ENCODE data around the gene KIF17. TPM values are rescaled to one million over a fixed set of nuclear protein-coding genes. Genes with fewer than 3 reads are reported as not detected.

The KIF17 gene
- total RNA-seq, 2 experiments from 2014 or later: 0.25 TPM; not detected in 1

- DNase-seq (no peak), ATAC-seq (no peak)
- Mint-ChIP-seq H3K27me3 (peaks cover 5% of the 10 kb centered on the region), H3K27ac (no peak overlapping the region), H3K9me3 (ENCODE audit: low read depth) (no peaks in the 10 kb centered on the region), H3K36me3 (ENCODE audit: low read depth) (no peaks in the 10 kb centered on the region), H3K4me1 (peaks cover 3% of the 10 kb centered on the region), H3K4me3 (no peak overlapping the region)
- POLR2A ChIA-PET: no interaction called here
- CTCF ChIA-PET: interaction anchor here (0.6 kb wide), 1 partner anchor 203 kb away, joined by 3 read pairs; no protein-coding TSS in a partner anchor
- intact Hi-C loops (cut with DNase I, micrococcal nuclease): no loop called here
These were observed 100.8 kb downstream of the KIF17 start for GRCh38 chr1:20616847-20617487.

GRCh38 chr1:20615946-20616846 lies 101.6 kb downstream of the KIF17 start:
- no peak overlapping the region for H3K27ac Mint-ChIP-seq
- H3K9me3 Mint-ChIP-seq (ENCODE audit: low read depth): no peaks in the 10 kb centered on the region
- ATAC-seq: no peak
- POLR2A ChIA-PET: no interaction called here
- H3K4me3 Mint-ChIP-seq: no peak overlapping the region
- peaks cover 3% of the 10 kb centered on the region for H3K4me1 Mint-ChIP-seq
- H3K36me3 Mint-ChIP-seq (ENCODE audit: low read depth): no peaks in the 10 kb centered on the region
- DNase-seq: no peak
- H3K27me3 Mint-ChIP-seq: peaks cover 5% of the 10 kb centered on the region
- CTCF ChIA-PET: interaction anchor here (0.6 kb wide), 2 partner anchors 204 to 1658 kb away, joined by 3 read pairs; no protein-coding TSS in a partner anchor
- intact Hi-C loops (cut with DNase I, micrococcal nuclease): no loop called here

- DNase-seq: no peak
- Mint-ChIP-seq H3K27ac (no peak overlapping the region), H3K4me1 (peaks cover 3% of the 10 kb centered on the region), H3K27me3 (peaks cover 5% of the 10 kb centered on the region), H3K9me3 (ENCODE audit: low read depth) (no peaks in the 10 kb centered on the region), H3K4me3 (no peak overlapping the region), H3K36me3 (ENCODE audit: low read depth) (no peaks in the 10 kb centered on the region)
- ChIA-PET CTCF (no interaction called here), POLR2A (interaction anchor here (0.5 kb wide), 1 partner anchor 35 kb away, joined by 3 read pairs; no protein-coding TSS in a partner anchor)
- ATAC-seq: no peak
- intact Hi-C loops (cut with DNase I, micrococcal nuclease): no loop called here
These were observed 103.7 kb downstream of the KIF17 start for GRCh38 chr1:20614131-20614579.

Other genes starting within 250 kb of the KIF17 start
- gene CAMK2N1, start 231.8 kb downstream of the KIF17 start, total RNA-seq: under 1 TPM; 0.48 to 0.49 TPM
- 10 to 100 TPM in 1 of 2 experiments, 1 to 10 TPM in 1; 9.0 to 13.1 TPM for gene MUL1, start 209.9 kb downstream of the KIF17 start, total RNA-seq
- gene FAM43B, start 165.4 kb downstream of the KIF17 start, total RNA-seq: not detected
- gene CDA, start 128.9 kb downstream of the KIF17 start, total RNA-seq: not detected
- gene PINK1, start 84.5 kb downstream of the KIF17 start, total RNA-seq: 1 to 10 TPM; 2.5 to 3.2 TPM
- gene DDOST, start 56.6 kb downstream of the KIF17 start, total RNA-seq: 100 to 1,000 TPM; 112 to 136 TPM
- under 1 TPM; 0.32 to 0.51 TPM for gene SH2D5, start 14.7 kb upstream of the KIF17 start, total RNA-seq
- gene HP1BP3, start 69.3 kb upstream of the KIF17 start, total RNA-seq: 100 to 1,000 TPM; 232 to 269 TPM

Data from activated CD4-positive, alpha-beta T cell treated with anti-CD3 and anti-CD28 coated beads for 36 hours (primary cell).